Testis (tissue), 3 donors: Measurements from ENCODE around the gene REC8. TPM values are rescaled to one million over a fixed set of nuclear protein-coding genes. Genes with fewer than 3 reads are reported as not detected.

ENCODE experiments used
- DNase-seq: peaks from one replicate; pipeline ENCODE4 v3.0.0-alpha.2; 2019
- H3K27ac ChIP-seq, 2 donors: fragments of 200-600 bp; sonication (generic); one replicate each; pipeline ENCODE4 v1.5.1; 2019
- H3K27me3 ChIP-seq: fragments of 200-600 bp; sonication (generic); one replicate; pipeline ENCODE4 v1.5.1; 2019
- H3K36me3 ChIP-seq: fragments of 200-600 bp; sonication (generic); one replicate; pipeline ENCODE4 v1.5.1; 2017; ENCODE audit warnings: low read depth; ENCODE audit errors: missing control alignments
- H3K4me1 ChIP-seq: fragments of 200-600 bp; sonication (generic); one replicate; pipeline ENCODE4 v1.5.1; 2019
- H3K4me3 ChIP-seq, 2 donors: fragments of 200-600 bp; sonication (generic); one replicate each; pipeline ENCODE4 v1.5.1; 2017 to 2019
- H3K9me3 ChIP-seq: fragments of 200-600 bp; sonication (generic); one replicate; pipeline ENCODE4 v1.5.1; 2017
- POLR2A ChIP-seq: fragments of 450-650 bp; IDR thresholded peaks from one replicate; pipeline ENCODE4 v1.6.1; 2017; ENCODE audit warnings: antibody characterized with exemption, mild to moderate bottlenecking, moderate library complexity
- WGBS, 2 donors: methylation state at CpG; one replicate each; pipeline ENCODE4 v1.1.5; 2018; 5-methylcytosine and 5-hydroxymethylcytosine counted together
- intact Hi-C: fragments of 100-400 bp; cut with DNase I; formaldehyde crosslinking; loops from one replicate; pipeline ENCODE4 v1.15.1; 2023; ENCODE audit warnings: low total_unique reads
- polyA plus RNA-seq: library from polyadenylated mRNA; stranded (reverse); fragments of 350-450 nt; fragmentation: Illumina TruSeq; extraction: RNeasy Lipid Tissue Mini Kit (QIAGEN cat#74804); gene quantifications from one replicate; pipeline ENCODE4 v1.2.3, GENCODE V29; 2014; ENCODE audit warnings: low read depth, low replicate concordance; ENCODE audit not compliant: insufficient read depth
- total RNA-seq, 2 donors: library from RNA; depleted of rRNA; stranded (reverse); fragments of >200 nt; gene quantifications; one replicate each; pipeline ENCODE4 v1.2.3, GENCODE V29; 2016
- TF ChIP-seq, protein P1 (sequence below), 3 experiments: fragments of 450-650 bp in 2 of 3; fragments of 200-600 bp in 1 of 3; sonication (generic) in 1 of 3; IDR thresholded peaks; one replicate each; pipeline ENCODE4 v1.5.1; 2016 to 2019; ENCODE audit warnings: antibody characterized with exemption in 3 of 3, mild to moderate bottlenecking in 2 of 3, moderate library complexity in 1 of 3

REC8 gene
- total and polyA plus RNA-seq, 3 donors from 2014 or later: 27.7 to 58.8 (median 55.9) TPM

DNA sequence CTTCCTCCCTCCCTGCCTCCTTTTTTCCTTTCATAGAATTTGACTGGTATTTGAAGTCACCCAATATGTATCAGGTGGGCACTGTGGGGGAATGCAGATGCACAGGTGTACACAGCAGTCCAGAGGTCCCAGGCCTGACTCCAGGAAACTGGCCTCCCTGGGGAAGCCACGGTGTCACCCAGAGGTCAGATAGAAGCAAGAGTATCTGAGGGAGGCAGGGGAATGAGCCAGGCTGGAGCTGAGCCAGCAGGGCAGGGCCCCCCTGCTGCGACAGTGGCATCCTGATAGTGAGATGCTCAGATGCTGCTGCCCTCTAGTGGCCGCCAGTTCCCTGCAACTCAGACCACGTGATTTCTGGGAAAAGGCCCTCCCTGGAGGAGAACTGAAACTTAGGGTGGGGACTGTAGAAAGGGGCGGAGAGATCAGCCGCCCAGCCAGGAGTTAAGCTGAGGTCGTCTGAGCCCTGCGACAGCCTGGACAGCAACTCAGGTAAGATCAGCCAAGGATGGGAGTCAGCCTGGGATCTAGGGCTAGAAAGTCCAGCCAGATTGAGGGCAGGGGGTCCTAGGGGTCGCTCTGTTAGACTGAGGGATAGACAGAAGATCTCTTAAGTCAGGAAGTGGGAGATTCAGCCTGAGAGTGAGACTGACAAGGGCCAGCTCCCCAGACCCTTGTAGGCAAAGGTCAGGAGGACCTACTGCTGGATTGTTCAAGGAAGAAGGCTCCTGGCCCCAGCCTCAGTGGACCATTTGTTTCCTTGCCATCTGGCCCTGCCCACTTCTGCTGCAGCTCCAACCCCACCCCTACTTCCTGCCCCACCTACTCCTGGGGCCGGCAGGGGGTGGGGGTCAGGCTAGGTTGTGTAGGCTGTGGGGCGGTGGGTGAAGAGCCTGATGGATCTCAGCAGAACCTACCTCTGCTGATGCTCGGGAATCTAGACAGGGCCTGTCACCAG is 10.8 kb upstream of the REC8 start, which contains the start of gene IRF9:
Gene IRF9, plus strand, starts transcription at position 416 of the 955 bp plus-strand sequence. CDS start 880 bp downstream, outside the sequence.
- peaks cover 16% of the 10 kb centered on the region for H3K4me1 ChIP-seq
- 9 to 10% methylated on average over 11 to 12 of the region's 12 CpGs for WGBS, 2 donors
- TF ChIP-seq POLR2A: peak; percentile 25
- TF ChIP-seq, protein P1, sequence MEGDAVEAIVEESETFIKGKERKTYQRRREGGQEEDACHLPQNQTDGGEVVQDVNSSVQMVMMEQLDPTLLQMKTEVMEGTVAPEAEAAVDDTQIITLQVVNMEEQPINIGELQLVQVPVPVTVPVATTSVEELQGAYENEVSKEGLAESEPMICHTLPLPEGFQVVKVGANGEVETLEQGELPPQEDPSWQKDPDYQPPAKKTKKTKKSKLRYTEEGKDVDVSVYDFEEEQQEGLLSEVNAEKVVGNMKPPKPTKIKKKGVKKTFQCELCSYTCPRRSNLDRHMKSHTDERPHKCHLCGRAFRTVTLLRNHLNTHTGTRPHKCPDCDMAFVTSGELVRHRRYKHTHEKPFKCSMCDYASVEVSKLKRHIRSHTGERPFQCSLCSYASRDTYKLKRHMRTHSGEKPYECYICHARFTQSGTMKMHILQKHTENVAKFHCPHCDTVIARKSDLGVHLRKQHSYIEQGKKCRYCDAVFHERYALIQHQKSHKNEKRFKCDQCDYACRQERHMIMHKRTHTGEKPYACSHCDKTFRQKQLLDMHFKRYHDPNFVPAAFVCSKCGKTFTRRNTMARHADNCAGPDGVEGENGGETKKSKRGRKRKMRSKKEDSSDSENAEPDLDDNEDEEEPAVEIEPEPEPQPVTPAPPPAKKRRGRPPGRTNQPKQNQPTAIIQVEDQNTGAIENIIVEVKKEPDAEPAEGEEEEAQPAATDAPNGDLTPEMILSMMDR (IDR thresholded peaks at IDR 0.05): peak; percentile 94 to 99 (median 98)
- peak; percentile 98 for DNase-seq
- H3K36me3 ChIP-seq: no peaks in the 10 kb centered on the region
- no peaks in the 10 kb centered on the region for H3K9me3 ChIP-seq
- intact Hi-C loops: no loop called here
- peak within 1 kb of the TSS; percentile 95 to 96 for H3K27ac ChIP-seq
- no peaks in the 10 kb centered on the region for H3K27me3 ChIP-seq
- H3K4me3 ChIP-seq: peak within 1 kb of the TSS; percentile 63 to 66

DNA sequence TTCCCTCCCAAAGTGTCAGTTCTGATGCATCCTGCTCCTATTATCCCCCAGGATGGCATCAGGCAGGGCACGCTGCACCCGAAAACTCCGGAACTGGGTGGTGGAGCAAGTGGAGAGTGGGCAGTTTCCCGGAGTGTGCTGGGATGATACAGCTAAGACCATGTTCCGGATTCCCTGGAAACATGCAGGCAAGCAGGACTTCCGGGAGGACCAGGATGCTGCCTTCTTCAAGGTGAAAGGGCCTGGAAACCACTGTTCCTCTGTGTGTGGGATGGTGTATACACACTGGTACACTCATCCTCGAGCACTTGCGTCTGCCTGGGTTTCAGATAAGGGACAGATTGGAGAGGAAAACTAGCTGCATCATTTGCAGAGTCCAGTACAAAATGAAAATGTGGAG is 9.8 kb upstream of the REC8 start:
- H3K4me3 ChIP-seq: peak overlapping the region; percentile 63 to 66
- no peaks in the 10 kb centered on the region for H3K27me3 ChIP-seq
- intact Hi-C loops: no loop called here
- H3K4me1 ChIP-seq: peaks cover 16% of the 10 kb centered on the region
- TF ChIP-seq, protein P1 (IDR thresholded peaks at IDR 0.05): no peak
- TF ChIP-seq POLR2A: no peak
- no peaks in the 10 kb centered on the region for H3K9me3 ChIP-seq
- DNase-seq: no peak
- 25 to 30% methylated on average over 8 of the region's 8 CpGs for WGBS, 2 donors
- no peaks in the 10 kb centered on the region for H3K36me3 ChIP-seq
- H3K27ac ChIP-seq: peak overlapping the region; percentile 95 to 96

DNA sequence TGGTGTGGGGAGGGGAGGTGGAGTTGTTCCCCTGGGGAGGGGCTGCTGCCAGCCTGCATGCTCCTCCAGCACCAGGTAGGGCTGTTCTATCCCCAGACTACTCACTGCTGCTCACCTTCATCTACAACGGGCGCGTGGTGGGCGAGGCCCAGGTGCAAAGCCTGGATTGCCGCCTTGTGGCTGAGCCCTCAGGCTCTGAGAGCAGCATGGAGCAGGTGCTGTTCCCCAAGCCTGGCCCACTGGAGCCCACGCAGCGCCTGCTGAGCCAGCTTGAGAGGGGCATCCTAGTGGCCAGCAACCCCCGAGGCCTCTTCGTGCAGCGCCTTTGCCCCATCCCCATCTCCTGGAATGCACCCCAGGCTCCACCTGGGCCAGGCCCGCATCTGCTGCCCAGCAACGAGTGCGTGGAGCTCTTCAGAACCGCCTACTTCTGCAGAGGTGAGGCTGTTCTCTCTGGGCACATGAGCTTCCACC is 7.3 kb upstream of the REC8 start:
- H3K27me3 ChIP-seq: no peaks in the 10 kb centered on the region
- no peak overlapping the region for H3K4me3 ChIP-seq
- no peaks in the 10 kb centered on the region for H3K9me3 ChIP-seq
- intact Hi-C loops: no loop called here
- TF ChIP-seq POLR2A: no peak
- TF ChIP-seq, protein P1 (IDR thresholded peaks at IDR 0.05): no peak
- no peaks in the 10 kb centered on the region for H3K36me3 ChIP-seq
- no peak overlapping the region for H3K27ac ChIP-seq
- DNase-seq: no peak
- peaks cover 16% of the 10 kb centered on the region for H3K4me1 ChIP-seq
- WGBS, 2 donors: 93 to 96% methylated on average over 8 to 14 of the region's 14 CpGs

DNA sequence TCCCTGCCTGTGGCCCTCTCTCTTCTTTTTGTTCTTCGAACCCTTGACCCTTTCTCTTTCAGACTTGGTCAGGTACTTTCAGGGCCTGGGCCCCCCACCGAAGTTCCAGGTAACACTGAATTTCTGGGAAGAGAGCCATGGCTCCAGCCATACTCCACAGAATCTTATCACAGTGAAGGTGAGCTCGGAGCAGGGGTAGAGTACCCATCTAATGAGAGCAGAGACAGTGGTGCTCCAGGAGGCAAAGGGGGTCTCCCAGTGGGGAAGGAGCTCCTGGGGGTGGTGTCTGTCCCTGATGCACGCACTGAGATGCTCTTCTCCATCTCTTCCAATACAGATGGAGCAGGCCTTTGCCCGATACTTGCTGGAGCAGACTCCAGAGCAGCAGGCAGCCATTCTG is 6.1 kb upstream of the REC8 start:
- no peak overlapping the region for H3K27ac ChIP-seq
- DNase-seq: no peak
- peaks cover 14% of the 10 kb centered on the region for H3K4me1 ChIP-seq
- no peak for TF ChIP-seq POLR2A
- TF ChIP-seq, protein P1 (IDR thresholded peaks at IDR 0.05): no peak
- no peaks in the 10 kb centered on the region for H3K9me3 ChIP-seq
- no peaks in the 10 kb centered on the region for H3K36me3 ChIP-seq
- H3K27me3 ChIP-seq: no peaks in the 10 kb centered on the region
- WGBS, 2 donors: 94 to 98% methylated on average over 5 of the region's 5 CpGs
- H3K4me3 ChIP-seq: no peak overlapping the region
- intact Hi-C loops: no loop called here
